ENCODE data around the gene BICD1.
A peak's percentile ranks its signal among the peaks of the same experiment; 100 is the strongest.

BICD1 gene

GRCh38 chr12:32104572-32105355 lies 1.9 kb upstream of the BICD1 start:
- no peak for DNase-seq

- no peak for DNase-seq
These were observed 596 bp upstream of the BICD1 start for GRCh38 chr12:32105986-32106516.

- DNase-seq: peak; percentile 70
These were observed 966 bp downstream of the BICD1 start for GRCh38 chr12:32107359-32108267.

- peak; percentile 39 for DNase-seq
These were observed 2.1 kb downstream of the BICD1 start for GRCh38 chr12:32108787-32109186.

GRCh38 chr12:32110417-32110816 lies 3.8 kb downstream of the BICD1 start:
- DNase-seq: no peak

GRCh38 chr12:32110942-32111341 lies 4.3 kb downstream of the BICD1 start:
- DNase-seq: no peak

- DNase-seq: no peak
These were observed 8.9 kb downstream of the BICD1 start for GRCh38 chr12:32115404-32116104.

GRCh38 chr12:32116897-32117296 lies 10.2 kb downstream of the BICD1 start:
- no peak for DNase-seq

- no peak for DNase-seq
These were observed 10.7 kb downstream of the BICD1 start for GRCh38 chr12:32117316-32117715.

GRCh38 chr12:32118806-32119205 lies 12.2 kb downstream of the BICD1 start:
- DNase-seq: no peak

- DNase-seq: no peak
These were observed 13.8 kb downstream of the BICD1 start for GRCh38 chr12:32120419-32120818.

- DNase-seq: no peak
These were observed 18.0 kb downstream of the BICD1 start for GRCh38 chr12:32124637-32125036.

- no peak for DNase-seq
These were observed 18.9 kb downstream of the BICD1 start for GRCh38 chr12:32125455-32126084.

GRCh38 chr12:32126720-32127119 lies 20.1 kb downstream of the BICD1 start:
- DNase-seq: no peak

GRCh38 chr12:32131666-32132065 lies 25.0 kb downstream of the BICD1 start:
- no peak for DNase-seq

- DNase-seq: no peak
These were observed 27.6 kb downstream of the BICD1 start for GRCh38 chr12:32134101-32134888.

GRCh38 chr12:32135967-32136366 lies 29.3 kb downstream of the BICD1 start:
- DNase-seq: no peak

GRCh38 chr12:32136404-32136803 lies 29.8 kb downstream of the BICD1 start:
- no peak for DNase-seq

- DNase-seq: peak; percentile 66
These were observed 32.4 kb downstream of the BICD1 start for GRCh38 chr12:32139064-32139421.

- peak; percentile 98 for DNase-seq
These were observed 34.2 kb downstream of the BICD1 start for GRCh38 chr12:32140877-32141276.

GRCh38 chr12:32145096-32145495 lies 38.4 kb downstream of the BICD1 start:
- DNase-seq: no peak
